A549 treated with GW870086 at 1 μM for 4 hours (cell line): ENCODE data around the gene CYP4F11. TPM values are rescaled to one million over a fixed set of nuclear protein-coding genes. Genes with fewer than 3 reads are reported as not detected.

Experiments used
- total RNA-seq: library from RNA; stranded (reverse); fragments of 200-300 nt; extraction: Qiagen RNA extraction; gene quantifications from 5 replicates; pipeline ENCODE4 v1.2.3, GENCODE V29; 2022; ENCODE audit warnings: low read depth

Gene CYP4F11, protein sequence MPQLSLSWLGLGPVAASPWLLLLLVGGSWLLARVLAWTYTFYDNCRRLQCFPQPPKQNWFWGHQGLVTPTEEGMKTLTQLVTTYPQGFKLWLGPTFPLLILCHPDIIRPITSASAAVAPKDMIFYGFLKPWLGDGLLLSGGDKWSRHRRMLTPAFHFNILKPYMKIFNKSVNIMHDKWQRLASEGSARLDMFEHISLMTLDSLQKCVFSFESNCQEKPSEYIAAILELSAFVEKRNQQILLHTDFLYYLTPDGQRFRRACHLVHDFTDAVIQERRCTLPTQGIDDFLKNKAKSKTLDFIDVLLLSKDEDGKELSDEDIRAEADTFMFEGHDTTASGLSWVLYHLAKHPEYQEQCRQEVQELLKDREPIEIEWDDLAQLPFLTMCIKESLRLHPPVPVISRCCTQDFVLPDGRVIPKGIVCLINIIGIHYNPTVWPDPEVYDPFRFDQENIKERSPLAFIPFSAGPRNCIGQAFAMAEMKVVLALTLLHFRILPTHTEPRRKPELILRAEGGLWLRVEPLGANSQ
- total RNA-seq: 5.1 to 7.4 TPM (median 5.1 TPM) in 5 replicates

DNA sequence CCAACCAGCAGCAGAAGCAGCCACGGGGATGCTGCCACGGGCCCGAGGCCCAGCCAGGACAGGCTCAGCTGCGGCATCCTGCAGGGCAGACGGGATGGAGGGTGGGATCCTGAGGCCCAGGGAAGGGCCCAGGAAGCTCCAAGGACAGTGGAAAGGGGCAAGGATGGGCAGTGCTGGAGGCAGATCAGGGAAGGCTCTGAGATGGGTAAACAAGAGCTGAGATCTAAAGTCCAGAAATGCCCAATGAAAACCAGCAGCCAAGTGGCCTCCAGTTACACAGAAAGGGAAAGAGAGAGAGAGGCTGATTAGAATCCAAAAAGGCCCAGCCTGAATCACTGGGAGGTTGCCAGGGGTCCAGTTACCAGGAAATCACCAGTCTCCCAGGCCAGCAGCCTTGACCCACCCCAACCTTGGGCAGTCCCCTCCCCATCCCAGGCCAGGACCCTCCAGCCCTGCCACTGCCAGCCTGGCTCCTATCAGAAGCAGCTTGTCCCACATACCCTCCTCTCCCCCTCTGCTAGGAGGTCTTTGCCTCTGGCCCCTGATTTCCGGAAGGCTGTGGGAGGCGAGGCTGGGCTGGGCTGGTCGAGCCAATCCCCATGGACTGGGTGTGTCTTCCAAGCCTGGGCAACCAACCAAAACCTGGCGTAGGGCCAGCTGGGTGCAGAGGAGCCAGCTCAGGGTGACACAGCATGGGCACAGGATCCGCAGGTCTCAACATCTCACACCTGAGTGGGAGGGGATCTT, at the start of gene CYP4F11:
TSS of gene CYP4F11 (minus strand) at position 198 of the 747 bp plus-strand sequence. CDS start at position 77, 121 bp downstream.

GRCh38 chr19:15948223-15949058, 14.1 kb upstream of the CYP4F11 start, which contains the start of gene OR10H4:
Gene OR10H4, plus strand, starts transcription at chr19:15949008. Its CDS starts 0 bp downstream, at chr19:15949008.

GRCh38 chr19:15897738-15898276, 36.5 kb downstream of the CYP4F11 start, which contains the start of gene CYP4F2:
Gene CYP4F2, minus strand, starts transcription at chr19:15898074. Its CDS starts 463 bp downstream, at chr19:15897611.

Other genes with a start within 250 kb of the CYP4F11 start
- gene OR10H2, start 206.5 kb downstream of the CYP4F11 start, total RNA-seq: not detected in 5 replicates
- gene OR10H3, start 196.5 kb downstream of the CYP4F11 start, total RNA-seq: not detected in 5 replicates
- not detected in 5 replicates for gene OR10H5, start 146.9 kb downstream of the CYP4F11 start, total RNA-seq
- gene OR10H1, start 118.9 kb downstream of the CYP4F11 start, total RNA-seq: not detected in 5 replicates
- gene CYP4F2, start 36.5 kb downstream of the CYP4F11 start, total RNA-seq: 0.08 to 0.49 TPM (median 0.30 TPM) in 4 of 5 replicates, not detected in the other
- not detected in 5 replicates for gene OR10H4, start 14.5 kb upstream of the CYP4F11 start, total RNA-seq
- 393 to 517 TPM (median 492 TPM) in 5 replicates for gene TPM4, start 142.0 kb upstream of the CYP4F11 start, total RNA-seq
- gene RAB8A, start 177.4 kb upstream of the CYP4F11 start, total RNA-seq: 49.7 to 83.1 TPM (median 52.4 TPM) in 5 replicates
- 0.09 to 0.14 TPM in 2 of 5 replicates, not detected in the others for gene HSH2D, start 209.2 kb upstream of the CYP4F11 start, total RNA-seq
- not detected in 5 replicates for gene CIB3, start 239.0 kb upstream of the CYP4F11 start, total RNA-seq